Measurements from ENCODE around the gene SMC4. TPM values are rescaled to one million over a fixed set of nuclear protein-coding genes. Genes with fewer than 3 reads are reported as not detected.

SMC4 gene
- total and polyA plus RNA-seq, 4 donors, result 20.4 to 33.0 (median 25.8) TPM

- ATAC-seq (ENCODE audit: low FRiP score) (no peak), DNase-seq (no peak)
- peaks cover 4% of the 10 kb centered on the region for H3K9me3 ChIP-seq (ENCODE audit: control insufficient read depth, low read length)
- intact Hi-C loops (cut with DNase I), result no loop called here
- H3K4me1 ChIP-seq (ENCODE audit: control insufficient read depth in 1 of 2, insufficient read depth in 2 of 2, low read length in 2 of 2), result no peaks in the 10 kb centered on the region
- no peak overlapping the region for H3K4me3 ChIP-seq (ENCODE audit: low read length in 2 of 2)
- no peak overlapping the region for H3K27ac ChIP-seq (ENCODE audit: low read depth in 1 of 2, low read length in 2 of 2)
- WGBS, 2 donors, result 36 to 42% methylated on average over 1 of the region's 1 CpG
- peaks cover 0 to 3% of the 10 kb centered on the region in 2 donors for H3K27me3 ChIP-seq (ENCODE audit: control insufficient read depth in 1 of 2, insufficient read depth in 2 of 2, low read length in 1 of 2)
- no peaks in the 10 kb centered on the region for H3K36me3 ChIP-seq (ENCODE audit: control insufficient read depth in 1 of 2, insufficient read depth in 2 of 2, low read length in 1 of 2)
These were observed 73.8 kb downstream of the SMC4 start for GRCh38 chr3:160473221-160473620.

GRCh38 chr3:160473978-160474377 lies 74.5 kb downstream of the SMC4 start:
- Histone ChIP-seq H3K9me3 (ENCODE audit: control insufficient read depth, low read length) (peaks cover 4% of the 10 kb centered on the region), H3K4me1 (ENCODE audit: control insufficient read depth in 1 of 2, insufficient read depth in 2 of 2, low read length in 2 of 2) (no peaks in the 10 kb centered on the region), H3K27ac (ENCODE audit: low read depth in 1 of 2, low read length in 2 of 2) (no peak overlapping the region), H3K4me3 (ENCODE audit: low read length in 2 of 2) (no peak overlapping the region), H3K27me3 (ENCODE audit: control insufficient read depth in 1 of 2, insufficient read depth in 2 of 2, low read length in 1 of 2) (peaks cover 0 to 3% of the 10 kb centered on the region in 2 donors), H3K36me3 (ENCODE audit: control insufficient read depth in 1 of 2, insufficient read depth in 2 of 2, low read length in 1 of 2) (no peaks in the 10 kb centered on the region)
- whole genome bisulfite sequencing, 2 donors, result 60 to 64% methylated on average over 1 of the region's 1 CpG
- ATAC-seq (ENCODE audit: low FRiP score) (no peak), DNase-seq (no peak)
- intact Hi-C loops (cut with DNase I), result no loop called here

GRCh38 chr3:160474416-160474838 lies 75.0 kb downstream of the SMC4 start:
- Histone ChIP-seq H3K27me3 (ENCODE audit: control insufficient read depth in 1 of 2, insufficient read depth in 2 of 2, low read length in 1 of 2) (peaks cover 0 to 3% of the 10 kb centered on the region in 2 donors), H3K9me3 (ENCODE audit: control insufficient read depth, low read length) (peaks cover 4% of the 10 kb centered on the region), H3K36me3 (ENCODE audit: control insufficient read depth in 1 of 2, insufficient read depth in 2 of 2, low read length in 1 of 2) (no peaks in the 10 kb centered on the region), H3K4me1 (ENCODE audit: control insufficient read depth in 1 of 2, insufficient read depth in 2 of 2, low read length in 2 of 2) (no peaks in the 10 kb centered on the region), H3K27ac (ENCODE audit: low read depth in 1 of 2, low read length in 2 of 2) (no peak overlapping the region), H3K4me3 (ENCODE audit: low read length in 2 of 2) (no peak overlapping the region)
- no peak for ATAC-seq (ENCODE audit: low FRiP score)
- no peak for DNase-seq
- intact Hi-C loops (cut with DNase I), result no loop called here

- intact Hi-C loops (cut with DNase I), result no loop called here
- Histone ChIP-seq H3K36me3 (ENCODE audit: control insufficient read depth in 1 of 2, insufficient read depth in 2 of 2, low read length in 1 of 2) (no peaks in the 10 kb centered on the region), H3K9me3 (ENCODE audit: control insufficient read depth, low read length) (peaks cover 4% of the 10 kb centered on the region), H3K4me1 (ENCODE audit: control insufficient read depth in 1 of 2, insufficient read depth in 2 of 2, low read length in 2 of 2) (no peaks in the 10 kb centered on the region), H3K4me3 (ENCODE audit: low read length in 2 of 2) (no peak overlapping the region), H3K27me3 (ENCODE audit: control insufficient read depth in 1 of 2, insufficient read depth in 2 of 2, low read length in 1 of 2) (peaks cover 0 to 3% of the 10 kb centered on the region in 2 donors), H3K27ac (ENCODE audit: low read depth in 1 of 2, low read length in 2 of 2) (no peak overlapping the region)
- DNase-seq, result no peak
- WGBS, 2 donors, result 85 to 90% methylated on average over 2 of the region's 2 CpGs
- ATAC-seq (ENCODE audit: low FRiP score), result no peak
These were observed 75.7 kb downstream of the SMC4 start for GRCh38 chr3:160475153-160475552.

- Histone ChIP-seq H3K4me1 (ENCODE audit: control insufficient read depth in 1 of 2, insufficient read depth in 2 of 2, low read length in 2 of 2) (no peaks in the 10 kb centered on the region), H3K27me3 (ENCODE audit: control insufficient read depth in 1 of 2, insufficient read depth in 2 of 2, low read length in 1 of 2) (peaks cover 0 to 3% of the 10 kb centered on the region in 2 donors), H3K9me3 (ENCODE audit: control insufficient read depth, low read length) (peaks cover 3% of the 10 kb centered on the region), H3K27ac (ENCODE audit: low read depth in 1 of 2, low read length in 2 of 2) (no peak overlapping the region), H3K4me3 (ENCODE audit: low read length in 2 of 2) (no peak overlapping the region), H3K36me3 (ENCODE audit: control insufficient read depth in 1 of 2, insufficient read depth in 2 of 2, low read length in 1 of 2) (no peaks in the 10 kb centered on the region)
- WGBS, 2 donors, result 87 to 98% methylated on average over 2 of the region's 2 CpGs
- intact Hi-C loops (cut with DNase I), result no loop called here
- DNase-seq, result no peak
- ATAC-seq (ENCODE audit: low FRiP score), result no peak
These were observed 76.4 kb downstream of the SMC4 start for GRCh38 chr3:160475884-160476283.

GRCh38 chr3:160477750-160478149 lies 78.3 kb downstream of the SMC4 start:
- no peaks in the 10 kb centered on the region for H3K27me3 ChIP-seq (ENCODE audit: control insufficient read depth in 1 of 2, insufficient read depth in 2 of 2, low read length in 1 of 2)
- ATAC-seq (ENCODE audit: low FRiP score) (no peak), DNase-seq (no peak)
- WGBS, 2 donors, result 79 to 86% methylated on average over 5 of the region's 5 CpGs
- no peaks in the 10 kb centered on the region for H3K36me3 ChIP-seq (ENCODE audit: control insufficient read depth in 1 of 2, insufficient read depth in 2 of 2, low read length in 1 of 2)
- intact Hi-C loops (cut with DNase I), result no loop called here
- H3K4me1 ChIP-seq (ENCODE audit: control insufficient read depth in 1 of 2, insufficient read depth in 2 of 2, low read length in 2 of 2), result no peaks in the 10 kb centered on the region
- no peak overlapping the region for H3K4me3 ChIP-seq (ENCODE audit: low read length in 2 of 2)
- no peaks in the 10 kb centered on the region for H3K9me3 ChIP-seq (ENCODE audit: control insufficient read depth, low read length)
- no peak overlapping the region for H3K27ac ChIP-seq (ENCODE audit: low read depth in 1 of 2, low read length in 2 of 2)

GRCh38 chr3:160478338-160478737 lies 78.9 kb downstream of the SMC4 start:
- Histone ChIP-seq H3K4me1 (ENCODE audit: control insufficient read depth in 1 of 2, insufficient read depth in 2 of 2, low read length in 2 of 2) (no peaks in the 10 kb centered on the region), H3K27me3 (ENCODE audit: control insufficient read depth in 1 of 2, insufficient read depth in 2 of 2, low read length in 1 of 2) (no peaks in the 10 kb centered on the region), H3K4me3 (ENCODE audit: low read length in 2 of 2) (no peak overlapping the region), H3K9me3 (ENCODE audit: control insufficient read depth, low read length) (no peaks in the 10 kb centered on the region), H3K27ac (ENCODE audit: low read depth in 1 of 2, low read length in 2 of 2) (no peak overlapping the region), H3K36me3 (ENCODE audit: control insufficient read depth in 1 of 2, insufficient read depth in 2 of 2, low read length in 1 of 2) (no peaks in the 10 kb centered on the region)
- ATAC-seq (ENCODE audit: low FRiP score) (no peak), DNase-seq (no peak)
- 80 to 89% methylated on average over 5 of the region's 5 CpGs for WGBS, 2 donors
- intact Hi-C loops (cut with DNase I), result no loop called here

- H3K36me3 ChIP-seq (ENCODE audit: control insufficient read depth in 1 of 2, insufficient read depth in 2 of 2, low read length in 1 of 2), result no peaks in the 10 kb centered on the region
- no peaks in the 10 kb centered on the region for H3K9me3 ChIP-seq (ENCODE audit: control insufficient read depth, low read length)
- 68 to 69% methylated on average over 10 of the region's 10 CpGs for WGBS, 2 donors
- DNase-seq (no peak), ATAC-seq (ENCODE audit: low FRiP score) (no peak)
- intact Hi-C loops (cut with DNase I), result no loop called here
- H3K27me3 ChIP-seq (ENCODE audit: control insufficient read depth in 1 of 2, insufficient read depth in 2 of 2, low read length in 1 of 2), result no peaks in the 10 kb centered on the region
- H3K4me1 ChIP-seq (ENCODE audit: control insufficient read depth in 1 of 2, insufficient read depth in 2 of 2, low read length in 2 of 2), result no peaks in the 10 kb centered on the region
- H3K27ac ChIP-seq (ENCODE audit: low read depth in 1 of 2, low read length in 2 of 2), result no peak overlapping the region
- no peak overlapping the region for H3K4me3 ChIP-seq (ENCODE audit: low read length in 2 of 2)
These were observed 79.9 kb downstream of the SMC4 start for GRCh38 chr3:160479376-160479775.

GRCh38 chr3:160480931-160481330 lies 81.5 kb downstream of the SMC4 start:
- Histone ChIP-seq H3K27ac (ENCODE audit: low read depth in 1 of 2, low read length in 2 of 2) (no peak overlapping the region), H3K36me3 (ENCODE audit: control insufficient read depth in 1 of 2, insufficient read depth in 2 of 2, low read length in 1 of 2) (no peaks in the 10 kb centered on the region), H3K27me3 (ENCODE audit: control insufficient read depth in 1 of 2, insufficient read depth in 2 of 2, low read length in 1 of 2) (no peaks in the 10 kb centered on the region), H3K4me1 (ENCODE audit: control insufficient read depth in 1 of 2, insufficient read depth in 2 of 2, low read length in 2 of 2) (no peaks in the 10 kb centered on the region), H3K9me3 (ENCODE audit: control insufficient read depth, low read length) (no peaks in the 10 kb centered on the region), H3K4me3 (ENCODE audit: low read length in 2 of 2) (no peak overlapping the region)
- ATAC-seq (ENCODE audit: low FRiP score), result no peak
- no peak for DNase-seq
- intact Hi-C loops (cut with DNase I), result no loop called here
- 94 to 95% methylated on average over 5 of the region's 5 CpGs for WGBS, 2 donors

Data from aorta (tissue), 5 donors.